HG02798 (cell line): Measurements from ENCODE around the gene MSMO1.
"Not testable (repeated sequence)": the region's sequence is repeated elsewhere in the genome, so short reads cannot be mapped to it uniquely, and the experiment has no call there.

Experiments
- ATAC-seq: cut with Tn5 transposase; IDR thresholded peaks from one replicate; pipeline ENCODE4 v1.9.1; 2021; ENCODE audit warnings: mild to moderate bottlenecking; ENCODE audit not compliant: unreplicated experiment, poor library complexity

Gene MSMO1

GRCh38 chr4:165324236-165324917 is 3.1 kb upstream of the MSMO1 start:
- ATAC-seq = no peak

DNA sequence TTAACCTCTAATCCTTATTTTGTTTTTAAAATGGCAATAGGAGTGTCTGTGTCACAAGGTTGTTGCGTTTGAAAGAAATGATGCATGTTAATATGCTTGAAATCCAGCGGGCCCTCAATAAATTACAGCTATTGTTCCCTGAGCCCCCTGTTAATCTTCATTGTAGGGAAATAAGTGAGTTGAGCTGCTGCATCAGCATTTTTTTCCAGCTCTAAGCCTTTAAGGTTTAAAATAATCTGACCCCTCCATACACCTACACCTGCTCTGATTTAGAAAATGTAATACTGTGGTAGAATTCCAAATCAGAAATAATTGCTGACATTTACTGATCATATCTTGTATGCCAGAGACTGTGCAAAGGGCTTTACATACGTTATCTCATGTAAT is 2.6 kb upstream of the MSMO1 start:
- no peak for ATAC-seq

- ATAC-seq = no peak
Observed at GRCh38 chr4:165325732-165326512, 1.5 kb upstream of the MSMO1 start.

- ATAC-seq = no peak
Observed at GRCh38 chr4:165326831-165327210, 648 bp upstream of the MSMO1 start.

DNA sequence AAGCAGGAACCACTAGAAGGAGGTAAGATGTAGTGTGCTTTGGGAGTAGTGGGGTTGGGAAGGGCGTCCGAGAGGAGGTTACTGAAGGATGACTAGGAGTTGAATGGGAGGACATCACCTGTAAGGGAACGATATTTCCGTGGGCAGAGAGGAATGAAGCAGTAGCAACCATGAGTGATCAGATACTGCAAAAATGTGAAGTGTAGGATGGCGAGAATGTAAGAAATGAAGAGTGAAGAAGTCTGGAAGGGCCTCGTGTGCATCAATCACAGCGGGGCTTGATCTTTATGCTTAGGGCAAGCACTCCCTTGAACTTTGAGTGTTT is 594 bp downstream of the MSMO1 start:
- no peak for ATAC-seq

DNA sequence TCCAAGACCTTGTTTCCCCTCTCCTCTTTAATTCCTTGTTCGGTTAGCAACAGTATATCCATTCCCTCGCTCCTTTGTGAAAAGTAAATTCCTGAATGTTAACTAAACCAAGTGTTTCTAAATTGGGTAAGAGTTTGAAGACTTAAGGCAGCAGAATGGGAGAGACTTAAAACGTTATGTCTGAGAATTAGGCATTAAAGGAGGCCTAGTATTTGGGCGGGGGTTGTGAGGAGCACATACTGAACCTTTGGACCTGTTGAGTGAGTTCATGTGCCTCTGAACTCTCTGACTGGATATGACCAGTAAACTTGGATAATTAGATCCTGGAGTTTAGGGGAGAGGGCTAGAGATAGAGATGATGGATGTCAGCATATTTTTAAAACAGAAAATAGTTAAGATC is 1.2 kb downstream of the MSMO1 start:
- no peak for ATAC-seq

GRCh38 chr4:165330071-165330470 is 2.6 kb downstream of the MSMO1 start:
- no peak for ATAC-seq

DNA sequence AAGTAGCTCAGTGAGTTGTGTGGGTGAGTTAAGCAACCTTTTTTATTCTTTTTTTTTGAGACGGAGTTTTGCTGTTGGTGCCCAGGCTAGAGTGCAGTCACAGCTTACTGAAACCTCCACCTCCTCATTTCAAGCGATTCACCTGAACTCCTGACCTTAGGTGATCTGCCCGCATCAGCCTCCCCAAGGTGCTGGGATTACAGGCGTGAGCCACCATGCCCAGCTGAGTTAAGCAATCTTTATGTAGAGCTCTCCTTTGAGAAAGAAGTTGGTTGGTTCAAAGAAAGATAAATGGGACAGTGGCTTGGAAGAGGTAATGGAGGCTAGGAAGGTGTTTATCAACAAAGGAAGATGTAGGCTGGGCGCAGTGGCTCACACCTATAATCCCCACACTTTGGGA is 3.2 kb downstream of the MSMO1 start:
- ATAC-seq = no peak

DNA sequence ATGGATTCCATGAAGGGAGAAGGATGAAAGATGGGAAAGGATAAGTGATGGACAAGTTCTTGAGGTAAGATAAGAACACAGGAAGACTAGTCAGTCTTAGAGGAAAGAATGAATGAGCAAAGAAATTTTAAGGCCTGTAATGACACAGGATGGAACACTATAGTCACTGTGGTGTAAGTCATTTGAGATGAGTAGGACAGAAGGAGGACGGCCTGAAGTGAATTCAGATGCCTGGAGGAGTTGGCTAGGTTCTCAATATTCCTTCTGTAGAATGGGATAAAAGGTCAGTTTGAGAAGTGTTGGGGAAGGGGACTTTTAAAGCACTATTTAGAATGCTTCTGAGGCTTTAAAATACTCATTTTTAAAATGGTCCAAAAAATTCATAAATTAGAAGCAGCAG is 3.9 kb downstream of the MSMO1 start:
- no peak for ATAC-seq

- ATAC-seq = no peak
Observed at GRCh38 chr4:165331823-165332222, 4.4 kb downstream of the MSMO1 start.

GRCh38 chr4:165332502-165332901 is 5.0 kb downstream of the MSMO1 start:
- no peak for ATAC-seq

DNA sequence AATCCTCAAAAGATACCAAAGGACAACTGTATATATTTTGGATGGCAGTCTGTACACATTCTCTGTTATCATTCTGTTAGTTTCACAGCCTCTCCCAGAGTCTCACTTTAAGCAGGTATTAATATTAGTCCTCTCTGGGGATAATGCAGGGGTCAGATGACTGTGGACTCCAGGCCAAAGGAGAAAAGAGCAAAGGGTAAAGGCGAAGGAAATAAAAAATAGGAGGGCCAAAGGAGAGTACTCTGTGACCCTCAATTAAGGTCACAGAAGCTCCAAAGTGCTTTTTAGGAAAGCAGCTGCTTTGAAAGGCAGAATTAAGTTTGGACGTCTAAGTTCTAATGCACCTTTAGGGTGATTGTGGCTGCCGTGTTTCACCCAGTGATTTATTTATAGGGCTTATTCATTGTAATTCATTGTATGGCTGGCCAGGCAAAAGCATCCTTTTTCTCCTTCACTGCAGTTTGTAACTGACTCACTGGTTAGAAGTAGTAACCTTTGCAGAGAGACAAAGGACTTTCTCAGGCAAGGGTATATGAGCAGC is 7.8 kb downstream of the MSMO1 start:
- no peak for ATAC-seq

DNA sequence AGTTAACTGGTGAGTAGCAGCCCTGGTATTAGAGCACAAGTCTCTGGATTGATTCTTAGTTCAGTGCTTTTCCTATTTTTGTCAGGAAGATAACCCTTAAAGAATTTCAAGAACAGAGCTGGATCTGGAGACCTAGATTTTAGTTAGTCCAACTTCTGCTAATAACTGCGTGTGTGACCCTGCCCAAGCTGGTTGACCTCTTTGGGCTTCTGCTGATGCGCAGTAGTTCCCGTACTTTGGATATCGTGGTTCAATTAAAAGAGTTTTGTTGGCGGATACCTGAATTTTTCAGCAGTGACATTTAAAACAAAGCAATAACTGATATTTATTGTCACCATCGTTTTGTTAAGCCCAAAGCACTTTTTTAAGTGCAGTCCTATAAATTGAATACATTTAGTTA is 9.3 kb downstream of the MSMO1 start:
- no peak for ATAC-seq

- not testable (repeated sequence) for ATAC-seq
Observed at GRCh38 chr4:165342340-165342739, 14.9 kb downstream of the MSMO1 start.

- no peak for ATAC-seq
Observed at GRCh38 chr4:165343353-165344191, 16.1 kb downstream of the MSMO1 start.

GRCh38 chr4:165345666-165346417 is 18.4 kb downstream of the MSMO1 start:
- ATAC-seq = no peak

GRCh38 chr4:165347647-165348569 is 20.4 kb downstream of the MSMO1 start:
- ATAC-seq = no peak

DNA sequence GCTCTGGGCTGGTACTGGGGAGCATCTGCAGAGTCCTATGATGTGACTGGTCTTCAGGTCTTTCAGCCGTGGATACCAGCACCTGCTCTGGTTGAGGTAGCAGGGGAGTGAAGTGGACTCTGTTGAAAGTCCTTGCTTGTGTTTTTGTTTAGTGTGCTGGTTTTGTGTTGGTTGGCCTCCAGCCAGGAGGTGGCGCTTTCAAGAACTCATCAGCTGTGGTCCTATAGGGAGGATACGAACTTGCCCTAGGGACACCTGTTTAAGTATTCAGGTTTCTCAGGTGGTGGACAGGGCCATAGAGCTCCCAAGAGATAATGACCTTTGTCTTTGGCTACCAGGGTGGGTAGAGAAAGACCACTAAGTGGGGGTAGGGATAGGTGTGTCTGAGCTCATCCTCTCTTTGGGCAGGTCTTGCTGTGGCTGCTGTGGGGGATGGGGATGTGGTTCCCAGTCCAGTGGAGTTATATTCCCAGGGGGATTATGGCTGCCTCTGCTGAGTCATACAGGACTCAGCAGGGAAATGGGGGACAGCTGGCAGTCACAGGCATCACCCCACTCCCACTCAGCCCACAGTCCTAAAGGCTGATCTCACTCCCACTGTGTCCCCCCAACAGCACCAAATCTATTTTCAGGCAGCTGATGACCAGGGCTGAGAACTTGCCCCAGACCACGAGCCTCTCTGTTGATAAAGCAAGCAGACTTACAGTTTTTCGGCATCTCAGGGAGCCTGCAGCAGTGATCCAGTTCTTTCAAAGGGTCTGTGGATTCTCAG is 24.1 kb downstream of the MSMO1 start:
- ATAC-seq = no peak

DNA sequence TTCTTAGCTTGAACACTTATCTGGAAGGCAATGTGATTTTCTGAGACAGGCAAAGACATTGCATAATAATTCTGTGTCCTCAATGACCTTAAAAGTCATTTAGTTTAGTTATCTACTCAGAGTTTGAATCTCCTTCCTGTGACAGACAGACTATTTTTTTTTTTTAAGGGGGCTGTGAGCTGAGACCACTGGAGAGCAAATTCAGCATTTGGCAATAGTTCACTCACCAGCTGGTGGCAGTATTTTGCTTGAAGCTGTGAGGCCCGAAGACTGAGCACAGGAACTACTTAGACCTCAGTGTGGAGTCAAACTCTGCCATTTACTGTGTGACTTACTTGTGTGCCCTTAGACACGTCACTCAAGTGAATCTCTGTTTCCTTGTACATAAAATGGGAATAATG is 28.4 kb downstream of the MSMO1 start:
- peak; percentile 53 for ATAC-seq
